Right ventricle myocardium inferior (tissue), 1 donor: Measurements from ENCODE around the gene EDN2. TPM values are rescaled to one million over a fixed set of nuclear protein-coding genes. Genes with fewer than 3 reads are reported as not detected.

Experiments
- ATAC-seq: fragments of 200-7000 bp; cut with Tn5 transposase; one replicate; pipeline ENCODE4 v1.9.1; 2020; ENCODE audit warnings: mild to moderate bottlenecking, moderate library complexity
- DNase-seq: peaks from one replicate; pipeline ENCODE4 v3.0.0; 2021; ENCODE audit errors: missing footprints
- intact Hi-C: fragments of 100-400 bp; cut with DNase I; formaldehyde crosslinking; loops from one replicate; pipeline ENCODE4 v1.11.0; 2022
- total RNA-seq: library from RNA; stranded (reverse); fragmentation: NEBNext Ultra II Directional; extraction: Animal tissue kit (Norgen Biotek cat#: 25700); gene quantifications from one replicate; pipeline ENCODE4 v1.2.1, GENCODE V29; 2021
- donor health status: DM: no; HTN: yes; CAD: no; lungs with severe emphysema.

Gene EDN2
- total RNA-seq, 1 donor from 2014 or later = not detected

DNA sequence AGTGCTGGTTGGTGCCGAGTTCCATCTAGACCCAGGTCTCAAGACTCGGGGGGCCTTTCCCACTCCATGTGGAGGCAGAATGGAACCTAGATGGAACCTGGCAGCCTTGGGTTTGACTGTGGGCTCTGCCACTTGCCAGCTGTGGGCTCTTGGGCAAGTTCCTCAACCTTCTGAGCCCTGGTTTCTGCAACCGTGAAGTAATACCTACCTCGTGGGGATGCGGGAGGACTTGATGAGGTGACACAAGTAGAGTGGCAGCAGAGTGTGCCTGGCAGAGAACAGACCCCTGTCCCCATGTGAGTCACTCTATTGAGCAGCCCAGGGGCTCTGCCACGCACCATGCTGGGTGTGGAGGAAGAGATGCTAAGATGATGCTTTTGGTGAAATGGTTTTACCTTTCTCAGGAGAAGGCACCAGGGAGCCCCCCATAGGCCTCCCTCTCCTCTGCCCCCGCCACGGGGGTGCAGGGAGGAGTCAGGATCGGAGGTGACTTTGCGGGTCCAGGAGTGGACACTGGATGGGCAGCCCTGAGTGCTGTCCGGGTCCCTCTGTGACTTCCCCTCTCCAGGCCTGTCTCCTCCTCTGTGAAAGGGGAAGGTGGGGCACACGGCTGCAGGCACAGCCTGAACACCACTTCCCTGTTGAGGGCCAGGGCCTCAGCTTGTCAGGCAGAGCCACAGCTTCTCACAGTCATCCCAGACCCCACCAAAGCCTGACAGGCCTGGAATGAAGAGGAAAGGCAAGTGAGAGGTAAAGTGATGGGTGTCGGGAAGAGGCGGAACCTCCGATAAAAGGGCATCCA, 36.7 kb upstream of the EDN2 start:
- no peak for ATAC-seq
- intact Hi-C loops = no loop called here
- no peak for DNase-seq

DNA sequence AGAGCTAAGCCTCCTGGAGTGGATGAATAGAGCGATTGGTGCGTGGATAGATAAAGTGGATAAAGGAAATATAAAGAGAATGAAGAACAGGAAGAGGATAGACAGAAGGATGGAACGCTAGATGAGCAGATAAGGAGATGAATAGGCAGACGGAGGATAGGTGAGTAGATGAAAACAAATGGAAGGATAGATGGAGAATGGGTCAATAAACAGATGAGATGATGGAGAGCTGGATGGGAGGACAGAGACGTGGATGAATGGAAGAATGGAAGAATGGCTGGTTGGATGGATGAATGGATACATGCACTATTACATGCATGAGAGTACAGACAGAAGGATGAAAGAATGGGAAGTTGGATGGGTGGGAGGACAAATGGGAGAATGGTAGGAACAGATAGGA, 35.2 kb upstream of the EDN2 start:
- intact Hi-C loops = no loop called here
- DNase-seq (no peak), ATAC-seq (no peak)

DNA sequence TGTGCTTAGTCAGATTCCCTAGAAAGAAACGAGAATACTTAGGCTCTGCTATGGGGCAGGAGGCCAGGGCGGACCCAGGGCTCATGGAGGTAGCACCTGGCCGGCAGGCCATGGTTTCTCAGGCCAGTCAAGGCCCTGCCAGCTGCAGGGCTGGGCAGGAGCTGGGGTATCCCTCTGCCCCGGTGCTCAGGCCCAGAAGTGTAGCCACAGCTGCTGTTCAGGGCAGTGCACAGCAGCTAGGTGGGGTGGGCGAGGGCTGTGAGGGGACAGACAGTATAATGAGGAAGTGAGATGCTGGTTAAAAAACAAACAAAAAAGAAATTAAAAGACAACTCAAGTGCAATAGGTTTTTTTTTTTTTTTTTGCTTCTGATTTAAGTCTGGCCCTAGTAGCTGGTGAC, 34.0 kb upstream of the EDN2 start:
- DNase-seq (no peak), ATAC-seq (no peak)
- intact Hi-C loops = no loop called here

DNA sequence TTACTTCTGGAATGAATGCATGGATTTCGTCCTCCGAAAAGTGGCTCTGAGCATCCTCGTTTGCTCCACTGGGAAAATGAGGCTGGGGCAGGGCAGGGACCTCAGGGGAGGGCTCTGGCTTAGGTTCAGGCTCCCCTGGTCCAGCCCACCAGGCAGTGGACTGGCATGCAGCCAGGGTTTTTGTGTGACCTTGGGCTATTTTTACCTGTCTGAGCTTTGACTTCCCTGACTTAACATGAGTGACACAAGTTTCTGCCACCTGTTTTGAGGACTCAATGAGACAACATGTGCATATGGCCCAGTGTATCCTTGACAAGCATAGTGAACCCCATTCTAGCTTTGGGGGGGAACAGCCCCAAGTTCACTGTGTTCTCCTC, 32.6 kb upstream of the EDN2 start:
- DNase-seq (peak; percentile 37), ATAC-seq (no peak)
- intact Hi-C loops = no loop called here

- intact Hi-C loops = loop anchor here (1.0 kb wide), 1 partner anchor 248 kb away; no protein-coding TSS in a partner anchor
- ATAC-seq = peak; percentile 95
Measured at GRCh38 chr1:41516168-41517061, 31.9 kb upstream of the EDN2 start.

GRCh38 chr1:41515778-41516167, 31.3 kb upstream of the EDN2 start:
- ATAC-seq (no peak), DNase-seq (no peak)
- intact Hi-C loops = loop anchor here (1.0 kb wide), 1 partner anchor 247 kb away; no protein-coding TSS in a partner anchor

More at GRCh38 chr1:41516168-41517061, 31.9 kb upstream of the EDN2 start:
- DNase-seq = peak; percentile 95

DNA sequence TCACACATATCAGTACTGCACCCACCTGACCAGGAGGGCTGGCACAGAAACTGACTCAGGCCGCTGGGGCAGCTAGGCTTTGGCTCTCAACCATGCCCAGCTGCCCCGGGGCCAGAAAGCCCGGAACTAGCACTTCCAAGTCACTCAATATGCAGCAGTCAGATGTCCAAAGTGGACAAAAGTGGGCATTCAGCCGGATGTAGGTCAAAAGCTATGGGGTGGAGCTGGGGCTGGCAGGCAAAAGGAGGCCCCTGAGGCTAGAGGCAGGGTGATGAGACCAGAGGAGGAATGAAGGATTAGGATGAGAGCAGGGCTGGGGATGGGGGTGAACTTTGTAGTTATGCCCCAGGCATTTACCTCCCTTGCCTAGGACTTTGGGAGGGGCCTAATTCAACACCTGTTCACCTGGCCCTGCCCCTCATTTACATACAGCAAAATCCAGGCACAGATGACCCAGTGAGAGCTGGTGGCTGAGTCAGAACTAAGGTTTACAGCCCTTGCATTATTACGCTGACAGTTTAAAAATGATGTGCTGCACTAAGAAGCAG, 30.7 kb upstream of the EDN2 start:
- no peak for ATAC-seq
- intact Hi-C loops = no loop called here
- peak; percentile 23 for DNase-seq

- DNase-seq (peak; percentile 57), ATAC-seq (no peak)
- intact Hi-C loops = no loop called here
Measured at GRCh38 chr1:41514381-41514780, 29.9 kb upstream of the EDN2 start.

DNA sequence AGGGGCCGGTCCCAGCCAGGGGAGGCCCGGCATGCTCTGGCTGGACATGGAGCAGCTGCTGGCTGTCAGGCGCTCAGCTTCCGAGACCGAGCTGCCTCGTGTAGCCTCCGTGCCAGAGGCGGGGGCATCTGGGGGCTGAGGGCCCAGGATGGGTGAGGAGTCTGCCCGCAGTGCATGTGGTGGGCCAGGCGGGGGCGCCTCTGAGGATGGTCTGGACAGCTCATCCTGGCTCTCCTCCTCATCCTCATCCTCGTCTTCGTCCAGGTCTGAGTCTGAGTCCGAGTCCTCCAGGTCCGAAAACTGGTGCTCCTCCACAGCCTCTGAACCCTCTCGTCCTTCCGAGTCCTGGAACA, 28.9 kb upstream of the EDN2 start:
- DNase-seq = peak; percentile 14
- no peak for ATAC-seq
- intact Hi-C loops = no loop called here

DNA sequence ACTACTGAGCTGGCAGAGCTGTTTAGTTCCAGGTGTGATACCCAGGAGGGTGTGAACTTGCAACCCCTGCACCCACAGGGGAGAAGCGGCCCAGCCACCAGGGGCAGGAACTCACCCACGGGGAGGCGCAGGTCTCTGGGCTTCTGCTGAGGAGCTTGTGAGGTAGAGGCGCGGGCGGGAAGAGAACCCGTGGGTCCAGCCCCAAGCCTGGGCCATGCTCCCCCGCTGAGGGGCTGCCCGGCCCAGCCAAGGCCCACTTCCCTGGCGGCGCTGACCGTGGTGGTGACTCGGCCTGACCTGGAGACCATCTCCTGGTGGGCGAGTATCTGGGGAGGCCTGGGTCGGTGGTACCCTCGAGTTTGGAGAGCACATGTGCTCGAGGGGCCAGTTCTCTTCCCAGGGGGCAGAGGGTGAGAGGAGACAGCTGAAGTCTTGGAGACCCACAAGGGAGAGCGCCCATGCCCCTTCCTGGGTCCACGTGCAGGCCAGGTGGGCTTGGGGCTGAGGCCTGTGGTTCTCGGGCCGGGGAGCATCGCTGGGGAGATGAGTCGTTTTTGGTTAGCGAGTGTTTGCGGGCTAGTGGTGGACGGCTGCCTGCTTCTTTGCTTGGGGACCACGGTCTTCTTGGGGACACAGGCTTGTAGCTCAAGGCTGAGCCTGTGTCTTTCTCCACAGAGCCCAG, 28.4 kb upstream of the EDN2 start:
- DNase-seq = peak; percentile 31
- ATAC-seq = no peak
- intact Hi-C loops = no loop called here

- DNase-seq (peak; percentile 37), ATAC-seq (no peak)
- intact Hi-C loops = no loop called here
Measured at GRCh38 chr1:41511239-41511540, 26.7 kb upstream of the EDN2 start.

DNA sequence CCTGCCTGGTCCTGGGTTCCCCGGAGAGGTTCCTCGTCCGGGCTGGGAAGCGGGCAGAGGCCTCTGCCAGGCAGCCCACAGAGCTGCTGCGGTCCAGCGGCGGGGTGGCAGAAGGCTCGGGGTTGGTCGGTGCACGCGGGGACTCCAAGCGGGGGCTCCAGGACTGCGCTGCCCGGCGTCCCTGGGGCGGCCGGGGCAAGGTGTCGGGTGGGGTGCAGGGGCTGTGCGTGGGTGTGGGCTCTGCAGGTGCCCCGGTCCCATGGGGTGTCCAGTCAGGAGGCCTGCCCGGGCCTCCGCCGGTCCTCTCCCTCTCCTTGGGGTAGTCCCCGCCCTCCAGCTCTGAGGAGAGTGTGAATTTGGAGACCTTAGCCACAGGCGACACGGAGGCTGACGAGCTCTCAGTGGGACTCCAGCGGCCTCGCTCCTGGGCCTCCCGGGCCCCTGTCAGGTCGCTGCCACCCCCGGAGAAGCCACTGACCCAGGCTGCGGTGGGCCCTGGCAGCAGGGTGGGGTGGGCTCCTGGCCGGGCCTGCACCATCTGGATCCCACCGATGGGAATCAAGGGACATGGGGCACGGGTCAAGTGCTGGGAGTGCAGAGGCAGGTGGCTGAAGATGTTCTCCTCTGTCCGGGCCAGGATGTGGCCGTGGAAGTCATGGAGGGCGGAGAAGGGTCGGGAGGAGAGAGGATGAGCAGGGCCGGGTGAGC, 26.2 kb upstream of the EDN2 start:
- DNase-seq = peak; percentile 58
- no peak for ATAC-seq

GRCh38 chr1:41509270-41509671, 24.8 kb upstream of the EDN2 start:
- intact Hi-C loops = no loop called here
- DNase-seq (peak; percentile 53), ATAC-seq (no peak)

More for the DNA sequence above, 26.2 kb upstream of the EDN2 start:
- intact Hi-C loops = no loop called here

DNA sequence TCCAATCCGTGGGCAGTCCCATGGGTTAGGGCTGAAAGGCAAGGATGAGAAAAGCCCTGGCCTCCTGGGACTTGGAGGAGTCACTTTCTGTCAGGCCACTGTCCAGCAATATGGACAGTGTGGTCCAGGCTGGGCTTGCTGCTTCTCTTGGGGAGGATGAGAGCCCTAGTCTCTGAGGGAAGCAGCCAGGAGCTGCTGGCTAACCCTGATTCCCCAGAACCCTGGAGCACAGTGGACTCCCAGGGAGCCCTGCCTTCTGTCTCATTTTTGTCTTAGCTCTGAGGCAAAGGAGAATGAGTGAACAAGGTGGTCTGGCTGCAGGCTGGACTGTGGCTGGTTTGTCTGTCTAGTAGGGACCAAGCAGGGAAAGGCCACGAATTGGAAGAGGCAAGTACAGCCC, 23.8 kb upstream of the EDN2 start:
- no peak for ATAC-seq
- intact Hi-C loops = no loop called here

DNA sequence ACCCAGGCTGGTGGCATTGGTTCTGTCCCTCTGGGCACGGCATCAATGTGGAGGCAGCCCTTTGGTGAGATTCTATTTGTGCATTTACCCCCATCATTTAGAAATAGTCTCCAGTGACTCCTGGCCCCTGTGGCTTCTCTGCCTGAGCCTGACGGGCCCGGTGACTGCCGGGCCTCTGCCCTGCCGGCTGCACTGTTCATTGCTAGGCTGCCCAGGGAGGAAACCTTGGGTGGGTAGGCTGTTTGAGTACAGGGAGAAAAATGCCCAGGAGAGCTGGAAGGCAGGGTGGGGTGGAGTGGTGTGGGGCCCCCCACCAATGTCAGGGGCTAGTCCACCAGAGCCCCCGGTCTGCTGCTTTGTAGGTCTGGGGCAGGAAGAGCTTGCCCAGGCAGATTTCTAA, 23.4 kb upstream of the EDN2 start:
- DNase-seq (peak; percentile 14), ATAC-seq (no peak)
- intact Hi-C loops = no loop called here

More for the DNA sequence above, 23.8 kb upstream of the EDN2 start:
- DNase-seq = no peak

DNA sequence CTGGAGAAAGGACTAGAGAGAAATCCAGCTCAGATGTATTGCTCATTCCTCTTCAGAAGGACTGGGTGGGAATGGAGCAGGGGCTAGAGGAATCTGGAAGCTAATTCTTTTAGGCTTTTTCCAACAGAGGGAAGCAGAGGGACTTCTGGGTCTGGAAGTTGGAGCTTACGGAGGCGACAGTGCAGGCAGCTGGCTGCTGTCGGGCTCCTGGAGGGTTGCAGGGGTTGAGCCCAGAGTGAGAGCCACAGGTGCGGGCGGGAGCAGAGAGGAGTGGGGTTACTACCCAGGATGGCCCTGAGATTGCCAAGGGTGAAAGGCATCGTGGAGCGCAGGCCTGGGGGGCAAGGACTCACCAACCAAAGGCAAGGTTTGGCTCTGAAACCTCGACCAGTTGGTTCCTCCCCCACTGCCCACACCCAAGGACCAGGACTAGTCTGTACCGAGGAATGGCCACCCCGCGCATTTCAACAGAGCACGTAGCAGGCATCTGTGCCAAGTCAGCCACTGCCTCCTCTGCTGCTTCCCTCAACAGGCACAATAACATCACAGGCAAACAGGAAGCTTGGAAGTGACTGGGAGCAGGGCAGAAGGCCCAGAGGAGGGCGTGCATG, 22.7 kb upstream of the EDN2 start:
- ATAC-seq = no peak
- intact Hi-C loops = no loop called here
- DNase-seq = peak; percentile 57

DNA sequence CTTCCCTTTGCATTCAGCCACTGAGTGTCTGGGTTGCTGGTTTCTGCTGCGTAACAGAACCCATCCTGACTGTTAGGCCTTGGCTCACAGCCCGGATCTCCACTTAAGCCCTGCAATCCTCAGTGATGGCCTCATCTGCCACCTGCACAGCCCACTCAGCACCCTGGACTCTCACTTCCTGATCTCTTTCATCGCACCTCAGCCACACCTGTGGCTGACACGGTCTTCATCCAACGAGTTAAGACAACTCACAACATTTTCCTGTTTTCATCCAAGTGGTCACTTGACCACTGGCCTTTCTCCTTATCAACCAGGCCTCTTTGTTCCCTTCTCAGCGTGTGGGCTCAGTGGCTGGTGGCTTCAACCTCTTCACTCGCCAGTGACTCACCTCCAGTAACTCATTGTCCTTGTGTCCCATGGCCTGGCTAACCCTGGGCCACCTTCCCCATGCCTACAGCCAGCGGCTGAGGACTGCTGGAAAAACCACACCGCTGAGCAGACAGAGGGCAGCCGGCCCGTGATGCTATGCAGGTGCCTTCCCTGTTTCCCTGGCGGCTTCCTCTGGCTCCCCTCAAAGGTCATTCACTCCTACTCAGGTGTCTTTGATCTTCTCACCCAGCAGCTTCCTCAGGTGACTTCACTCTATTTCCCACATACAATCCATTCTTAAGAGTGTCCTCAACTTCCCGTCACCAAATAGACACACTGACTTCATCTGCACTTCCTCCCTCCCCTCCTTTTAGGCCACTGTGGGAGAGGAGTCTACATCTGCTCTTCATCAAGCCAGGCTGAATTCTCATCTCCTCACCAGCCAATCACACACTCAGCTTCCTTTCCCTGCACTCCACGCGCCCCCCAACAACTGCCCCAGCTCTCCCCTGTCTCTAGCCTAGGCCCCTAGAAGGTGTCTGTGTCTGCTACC, 19.9 kb upstream of the EDN2 start:
- DNase-seq (peak; percentile 40), ATAC-seq (no peak)
- intact Hi-C loops = no loop called here
